GM03348 (cell line): Measurements from ENCODE around the gene WHAMM.
A peak's percentile ranks its signal among the peaks of the same experiment; 100 is the strongest.
"Not testable (repeated sequence)": the region's sequence is repeated elsewhere in the genome, so short reads cannot be mapped to it uniquely, and the experiment has no call there.

Experiments
- DNase-seq: peaks from one replicate; pipeline ENCODE4 v3.0.0; 2012; ENCODE audit warnings: low spot score

Gene WHAMM

GRCh38 chr15:82809308-82810060 lies at the start of gene WHAMM:
TSS of gene WHAMM (plus strand) at chr15:82809628. CDS start at chr15:82809727, 99 bp downstream.
- DNase-seq = peak; percentile 99

- no peak for DNase-seq
These were observed 45.9 kb upstream of the WHAMM start for GRCh38 chr15:82763361-82764116.

- no peak for DNase-seq
These were observed 45.3 kb upstream of the WHAMM start for GRCh38 chr15:82764117-82764490.

DNA sequence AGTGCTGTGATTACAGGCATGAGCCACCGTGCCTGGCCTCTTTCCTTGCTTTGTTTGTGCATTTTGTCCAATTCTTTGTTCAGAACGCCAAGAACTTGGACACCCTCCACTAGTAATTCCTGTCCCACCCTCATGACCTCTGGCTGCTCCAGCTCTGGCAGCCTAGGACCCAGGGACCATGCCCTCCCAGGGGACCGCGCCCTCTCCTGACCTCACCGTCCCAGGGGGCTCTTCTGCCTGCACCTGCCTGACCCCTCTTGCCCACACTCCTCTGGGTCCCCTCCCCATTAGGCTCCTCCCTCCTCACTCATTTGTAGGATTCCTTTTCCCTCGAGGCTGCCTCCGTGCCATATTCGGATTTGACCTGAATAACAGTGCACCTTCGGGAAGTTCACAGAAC lies 44.7 kb upstream of the WHAMM start:
- no peak for DNase-seq

DNA sequence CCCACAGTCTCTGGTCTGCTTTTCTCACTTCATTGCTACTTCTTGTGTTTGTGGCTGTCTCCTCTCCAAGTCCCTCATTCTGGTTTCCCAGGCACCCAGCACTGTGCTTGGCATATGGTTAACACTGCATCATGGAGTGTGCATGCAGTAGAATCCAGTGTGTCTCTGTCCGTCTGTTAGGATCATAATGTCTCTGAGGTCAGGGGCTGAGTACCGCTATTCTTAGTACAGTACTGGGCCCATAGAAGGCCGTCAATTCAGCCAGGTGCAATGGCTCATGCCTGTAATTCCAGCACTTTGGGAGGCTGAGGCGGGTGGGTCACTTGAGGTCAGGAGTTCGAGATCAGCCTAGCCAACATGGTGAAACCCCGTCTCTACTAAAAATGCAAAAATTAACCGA lies 43.2 kb upstream of the WHAMM start:
- not testable (repeated sequence) for DNase-seq

GRCh38 chr15:82767163-82767829 lies 42.1 kb upstream of the WHAMM start:
- DNase-seq = no peak

DNA sequence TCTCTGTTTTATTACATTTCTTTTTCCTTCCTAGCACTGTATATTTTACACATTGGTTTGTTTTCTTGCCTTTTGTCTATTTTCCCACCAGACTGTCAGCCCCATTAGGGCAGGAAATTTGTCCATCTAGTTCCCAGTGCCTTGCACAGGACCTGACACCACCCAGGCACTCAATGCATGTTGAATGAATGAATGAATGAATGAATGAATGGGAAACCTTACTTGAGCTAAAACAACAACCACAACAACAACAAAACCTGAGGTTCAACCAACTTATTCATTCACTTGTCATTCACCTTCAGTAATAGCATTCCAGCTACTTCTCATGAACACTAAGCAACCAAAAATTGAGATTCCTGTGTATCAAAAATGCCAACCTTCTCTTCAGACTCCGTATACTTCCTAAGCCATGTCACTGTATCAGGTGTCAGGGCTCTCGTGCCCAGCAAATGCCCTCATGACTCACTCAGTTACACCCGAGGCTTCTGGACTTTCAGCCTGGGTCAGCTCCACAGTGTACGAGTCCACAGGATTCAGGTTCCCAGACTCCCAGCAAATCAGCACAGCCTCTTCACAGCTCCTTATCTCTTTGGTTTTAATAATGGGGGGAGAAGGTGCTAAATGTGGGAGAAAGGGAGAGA lies 40.9 kb upstream of the WHAMM start:
- no peak for DNase-seq

GRCh38 chr15:82771789-82772607 lies 37.4 kb upstream of the WHAMM start:
- DNase-seq = no peak

DNA sequence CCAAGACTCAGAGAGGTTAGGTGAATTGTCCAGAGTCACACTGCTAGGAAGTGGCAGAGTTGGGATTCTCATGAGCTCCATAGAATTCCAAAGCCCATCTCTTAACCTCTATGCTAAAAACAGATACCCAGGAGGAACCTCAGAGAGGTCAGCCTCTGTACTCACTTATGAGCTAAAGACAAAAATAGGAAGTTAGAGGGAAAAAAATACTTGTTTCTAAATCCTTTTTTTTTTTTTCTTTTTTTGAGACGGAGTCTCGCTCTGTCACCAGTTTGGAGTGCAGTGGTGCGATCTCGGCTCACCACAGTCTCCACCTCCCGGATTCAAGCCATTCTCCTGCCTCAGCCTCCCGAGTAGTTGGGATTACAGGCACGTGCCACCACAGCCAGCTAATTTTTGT lies 34.9 kb upstream of the WHAMM start:
- DNase-seq = no peak

GRCh38 chr15:82778755-82779154 lies 30.7 kb upstream of the WHAMM start:
- no peak for DNase-seq

- DNase-seq = no peak
These were observed 28.1 kb upstream of the WHAMM start for GRCh38 chr15:82781349-82781748.

GRCh38 chr15:82788496-82788895 lies 20.9 kb upstream of the WHAMM start:
- DNase-seq = peak; percentile 1

DNA sequence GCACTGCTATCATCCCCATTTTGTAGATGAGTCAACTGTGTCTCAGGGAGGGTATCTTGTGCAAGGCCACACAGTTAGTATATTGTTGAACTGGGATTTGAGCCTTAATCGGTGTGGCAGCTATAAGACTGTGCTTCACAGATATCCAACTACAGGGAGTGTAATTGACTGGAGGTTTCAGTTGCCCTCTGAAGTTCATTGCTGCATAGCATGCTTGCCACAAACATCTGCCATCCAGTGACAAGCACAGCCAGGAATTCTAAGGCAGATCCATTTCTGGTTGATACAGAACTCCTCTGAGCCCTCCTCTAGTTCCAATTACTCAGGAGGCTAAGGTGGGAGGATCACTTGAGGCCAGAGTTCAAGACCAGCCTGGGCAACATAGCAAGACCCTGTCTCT lies 19.9 kb upstream of the WHAMM start:
- DNase-seq = peak; percentile 16

- DNase-seq = no peak
These were observed 19.1 kb upstream of the WHAMM start for GRCh38 chr15:82790321-82790720.

DNA sequence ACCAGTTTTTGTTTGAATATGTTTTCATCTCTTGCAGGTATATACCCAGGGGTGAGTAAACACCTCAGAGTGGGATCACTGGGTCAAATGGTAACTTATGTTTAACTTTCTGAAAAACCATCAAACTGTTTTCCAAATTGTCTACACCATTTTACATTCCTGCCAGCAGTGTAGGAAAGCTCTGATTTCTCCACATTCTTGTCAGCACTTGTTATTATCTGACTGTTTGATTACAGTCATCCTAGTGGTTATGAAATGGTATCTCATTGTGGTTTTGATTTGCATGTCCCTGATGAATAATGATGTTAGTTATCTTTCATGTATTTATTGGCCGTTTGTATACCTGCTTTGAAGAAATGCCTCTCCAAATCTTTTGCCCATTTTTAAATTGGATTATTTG lies 17.4 kb upstream of the WHAMM start:
- no peak for DNase-seq

DNA sequence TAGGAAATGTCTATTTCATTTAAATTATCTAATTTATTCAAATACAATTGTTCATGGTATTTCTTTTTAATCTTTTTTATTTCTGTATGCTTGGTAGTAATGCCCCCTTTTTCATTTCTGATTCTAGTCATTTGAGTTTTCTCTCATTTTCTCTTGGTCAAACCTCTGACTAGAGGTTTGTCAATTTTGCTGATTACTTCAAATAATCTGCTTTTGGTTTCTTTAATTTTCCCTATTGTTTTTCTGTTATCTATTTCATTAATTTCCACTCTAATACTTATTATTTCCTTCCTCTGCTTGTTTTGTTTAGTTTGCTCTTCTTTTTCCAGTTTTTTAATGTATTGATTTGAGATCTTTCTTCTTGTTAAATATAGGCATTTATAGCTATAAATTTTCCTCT lies 15.7 kb upstream of the WHAMM start:
- no peak for DNase-seq

GRCh38 chr15:82798104-82798503 lies 11.3 kb upstream of the WHAMM start:
- DNase-seq = no peak

DNA sequence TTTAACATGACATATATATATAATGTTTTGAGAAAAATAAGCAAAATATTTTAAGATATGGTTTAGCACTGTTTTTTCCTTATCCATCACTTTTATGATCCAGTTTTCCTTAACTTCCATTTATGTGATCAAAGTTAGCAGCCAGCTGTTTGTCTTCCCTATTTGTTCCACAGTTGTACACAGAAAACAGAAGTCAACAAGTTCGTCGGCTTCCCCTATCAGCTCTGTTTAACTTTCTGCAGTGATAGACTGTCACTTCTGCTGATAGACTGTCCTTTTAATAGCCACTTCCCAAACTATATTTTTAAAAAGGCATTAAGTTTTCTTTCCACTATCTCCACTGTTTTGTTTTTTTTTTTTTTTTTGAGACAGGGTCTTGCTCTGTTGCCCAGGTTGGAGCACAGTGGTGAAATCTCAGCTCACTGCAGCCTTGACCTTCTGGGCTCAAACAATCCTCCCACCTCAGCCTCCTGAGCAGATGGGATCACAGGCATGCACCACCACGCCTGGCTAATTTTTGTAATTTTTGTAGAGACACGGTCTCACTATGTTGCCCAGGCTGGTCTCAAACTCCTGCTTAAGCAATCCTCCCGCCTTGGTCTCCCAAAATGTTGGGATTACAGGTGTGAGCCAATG lies 10.8 kb upstream of the WHAMM start:
- no peak for DNase-seq

- DNase-seq = no peak
These were observed 10.1 kb upstream of the WHAMM start for GRCh38 chr15:82799183-82799841.

- no peak for DNase-seq
These were observed 6.9 kb upstream of the WHAMM start for GRCh38 chr15:82802497-82802896.
